Tibial artery (tissue), 4 donors: Measurements from ENCODE around the gene GPR173.

ENCODE experiments used
- DNase-seq, 2 donors: peaks; one replicate each; pipeline ENCODE4 v3.0.0-alpha.2; 2019
- H3K27ac ChIP-seq, 2 donors: fragments of 200-600 bp; sonication (generic) in 1 of 2; 1 replicate in 1 of 2; 2 replicates in 1 of 2; pipeline ENCODE4 v1.5.1; 2018 to 2019; ENCODE audit warnings: mild to moderate bottlenecking in 1 of 2
- H3K27me3 ChIP-seq, 2 donors: fragments of 200-600 bp; sonication (generic) in 1 of 2; one replicate each; pipeline versions ENCODE4 v1.5.1 to v1.6.0; 2016 to 2019
- H3K36me3 ChIP-seq, 3 donors: fragments of 200-600 bp; sonication (generic) in 2 of 3; one replicate each; pipeline ENCODE4 v1.5.1; 2016 to 2019; ENCODE audit warnings: mild to moderate bottlenecking in 2 of 3
- H3K4me1 ChIP-seq, 4 donors: fragments of 200-600 bp; sonication (generic) in 2 of 4; 1 replicate in 3 of 4; 2 replicates in 1 of 4; pipeline ENCODE4 v1.5.1; 2016 to 2019
- H3K4me3 ChIP-seq, 2 donors: fragments of 200-600 bp; sonication (generic) in 1 of 2; 1 replicate in 1 of 2; 2 replicates in 1 of 2; pipeline ENCODE4 v1.5.1; 2018 to 2019; ENCODE audit warnings: mild to moderate bottlenecking in 2 of 2
- H3K9me3 ChIP-seq, 3 donors: fragments of 200-600 bp; sonication (generic) in 1 of 3; one replicate each; pipeline ENCODE4 v1.5.1; 2016 to 2019
- CTCF ChIP-seq, 2 experiments: fragments of 200-600 bp in 1 of 2; fragments of 450-650 bp in 1 of 2; IDR thresholded peaks; one replicate each; pipeline ENCODE4 v1.5.1; 2017 to 2019; ENCODE audit warnings: antibody characterized with exemption in 2 of 2, mild to moderate bottlenecking in 1 of 2, moderate library complexity in 1 of 2
- intact Hi-C: fragments of 100-400 bp; cut with DNase I; formaldehyde crosslinking; loops from one replicate; pipeline ENCODE4 v1.15.0; 2023; ENCODE audit warnings: low total_unique reads

GPR173 gene

DNA sequence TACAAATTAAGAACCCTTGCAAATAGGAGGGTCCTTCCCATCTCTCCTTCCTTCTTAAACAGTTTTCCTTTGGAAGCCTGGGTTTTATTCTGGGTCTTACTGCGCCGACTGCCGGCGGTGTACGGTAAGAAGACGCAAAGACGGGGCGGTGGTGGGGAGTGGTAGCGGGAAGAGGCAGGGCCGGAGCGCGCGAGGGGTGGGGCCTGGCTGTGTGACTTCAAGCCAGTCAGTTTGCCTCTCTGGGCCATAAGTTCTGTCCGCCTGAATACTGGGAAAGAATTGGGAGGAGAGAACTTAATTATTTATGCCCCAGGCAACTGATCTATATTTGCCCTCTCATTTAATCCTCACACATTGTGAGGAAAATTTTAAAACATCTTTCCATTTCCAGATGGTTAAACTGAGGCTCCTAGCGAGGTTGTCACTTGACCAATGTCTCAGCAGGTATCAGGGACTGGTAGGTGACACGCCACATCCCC, 44.6 kb downstream of the GPR173 start:
- Histone ChIP-seq H3K27ac (peak overlapping the region; percentile 85 to 94), H3K4me1 (peaks cover 0 to 8% (median 0%) of the 10 kb centered on the region in 4 donors), H3K9me3 (no peaks in the 10 kb centered on the region), H3K4me3 (peak overlapping the region; percentile 67 to 79), H3K36me3 (no peaks in the 10 kb centered on the region), H3K27me3 (no peaks in the 10 kb centered on the region)
- peak; percentile 44 to 69 for TF ChIP-seq CTCF (IDR thresholded peaks at IDR 0.05)
- intact Hi-C loops, result loop anchor here (1.0 kb wide), 1 partner anchor 22 kb away; no protein-coding TSS in a partner anchor
- peak; percentile 82 to 91 for DNase-seq

GRCh38 chrX:53093748-53094581, 45.4 kb downstream of the GPR173 start, which contains the start of gene KANTR:
Gene KANTR, plus strand, starts transcription at chrX:53094142. Its CDS starts 30,131 bp downstream, at chrX:53124273.
- peak within 1 kb of the TSS; percentile 85 to 94 for H3K27ac ChIP-seq
- H3K27me3 ChIP-seq, result no peaks in the 10 kb centered on the region
- H3K4me1 ChIP-seq, result peaks cover 0 to 8% (median 0%) of the 10 kb centered on the region in 4 donors
- peaks cover 0 to 5% (median 0%) of the 10 kb centered on the region in 3 donors for H3K36me3 ChIP-seq
- peak; percentile 87 to 94 for DNase-seq
- H3K4me3 ChIP-seq, result peak within 1 kb of the TSS; percentile 67 to 79
- H3K9me3 ChIP-seq, result no peaks in the 10 kb centered on the region
- intact Hi-C loops, result loop anchor here (1.0 kb wide), 1 partner anchor 23 kb away; no protein-coding TSS in a partner anchor
- no peak for TF ChIP-seq CTCF (IDR thresholded peaks at IDR 0.05)

- TF ChIP-seq CTCF (IDR thresholded peaks at IDR 0.05), result no peak
- Histone ChIP-seq H3K27me3 (no peaks in the 10 kb centered on the region), H3K27ac (peak overlapping the region; percentile 85 to 94), H3K9me3 (no peaks in the 10 kb centered on the region), H3K4me1 (peaks cover 0 to 8% (median 0%) of the 10 kb centered on the region in 4 donors), H3K36me3 (peaks cover 0 to 6% (median 0%) of the 10 kb centered on the region in 3 donors), H3K4me3 (peak overlapping the region; percentile 67 to 79)
- no peak for DNase-seq
- intact Hi-C loops, result no loop called here
Observed at GRCh38 chrX:53094582-53094905, 46.0 kb downstream of the GPR173 start.

GRCh38 chrX:53095796-53096195, 47.2 kb downstream of the GPR173 start:
- Histone ChIP-seq H3K27ac (no peak overlapping the region), H3K4me3 (no peak overlapping the region), H3K9me3 (no peaks in the 10 kb centered on the region), H3K36me3 (peaks cover 0 to 11% (median 0%) of the 10 kb centered on the region in 3 donors), H3K4me1 (peaks cover 0 to 8% (median 0%) of the 10 kb centered on the region in 4 donors), H3K27me3 (no peaks in the 10 kb centered on the region)
- DNase-seq, result no peak
- no peak for TF ChIP-seq CTCF (IDR thresholded peaks at IDR 0.05)
- intact Hi-C loops, result no loop called here

- intact Hi-C loops, result no loop called here
- Histone ChIP-seq H3K27me3 (no peaks in the 10 kb centered on the region), H3K4me3 (no peak overlapping the region), H3K9me3 (no peaks in the 10 kb centered on the region), H3K36me3 (peaks cover 0 to 9% (median 6%) of the 10 kb centered on the region in 3 donors), H3K27ac (no peak overlapping the region), H3K4me1 (peaks cover 0 to 5% (median 0%) of the 10 kb centered on the region in 4 donors)
- no peak for TF ChIP-seq CTCF (IDR thresholded peaks at IDR 0.05)
- DNase-seq, result no peak
Observed at GRCh38 chrX:53114864-53115549, 66.4 kb downstream of the GPR173 start.
